Measurements from ENCODE around the gene PTGR2.
"Not testable (repeated sequence)": the region's sequence is repeated elsewhere in the genome, so short reads cannot be mapped to it uniquely, and the experiment has no call there.

PTGR2 gene

GRCh38 chr14:73916324-73916723 lies 64.7 kb downstream of the PTGR2 start:
- no peak overlapping the region for H3K4me3 ChIP-seq (replicated peaks; ENCODE audit: low read depth, low read length)
- no peak for DNase-seq (ENCODE audit: low read depth)
- no peak for TF ChIP-seq CTCF (IDR thresholded peaks at IDR 0.05; ENCODE audit: low read length, missing control alignments)

GRCh38 chr14:73919457-73919856 lies 67.8 kb downstream of the PTGR2 start:
- DNase-seq (ENCODE audit: low read depth); H3K4me3 ChIP-seq (replicated peaks; ENCODE audit: low read depth, low read length): not testable (repeated sequence)

- no peak for TF ChIP-seq CTCF (IDR thresholded peaks at IDR 0.05; ENCODE audit: low read length, missing control alignments)
- no peak overlapping the region for H3K4me3 ChIP-seq (replicated peaks; ENCODE audit: low read depth, low read length)
- no peak for DNase-seq (ENCODE audit: low read depth)
These were observed 72.7 kb downstream of the PTGR2 start for GRCh38 chr14:73924337-73924736.
